ENCODE results near the gene PTPRG.

PTPRG gene

GRCh38 chr3:62323241-62323640 lies 761.9 kb downstream of the PTPRG start:
- no peaks in the 10 kb centered on the region for H3K9me3 Mint-ChIP-seq
- H3K27ac Mint-ChIP-seq, result no peak overlapping the region
- no peak overlapping the region for H3K4me3 Mint-ChIP-seq
- H3K27me3 Mint-ChIP-seq, result peaks cover 10% of the 10 kb centered on the region
- intact Hi-C loops (cut with micrococcal nuclease), result no loop called here
- peaks cover 6% of the 10 kb centered on the region for H3K36me3 Mint-ChIP-seq (ENCODE audit: low read depth)
- peaks cover 6% of the 10 kb centered on the region for H3K4me1 Mint-ChIP-seq (ENCODE audit: low read depth)

DNA sequence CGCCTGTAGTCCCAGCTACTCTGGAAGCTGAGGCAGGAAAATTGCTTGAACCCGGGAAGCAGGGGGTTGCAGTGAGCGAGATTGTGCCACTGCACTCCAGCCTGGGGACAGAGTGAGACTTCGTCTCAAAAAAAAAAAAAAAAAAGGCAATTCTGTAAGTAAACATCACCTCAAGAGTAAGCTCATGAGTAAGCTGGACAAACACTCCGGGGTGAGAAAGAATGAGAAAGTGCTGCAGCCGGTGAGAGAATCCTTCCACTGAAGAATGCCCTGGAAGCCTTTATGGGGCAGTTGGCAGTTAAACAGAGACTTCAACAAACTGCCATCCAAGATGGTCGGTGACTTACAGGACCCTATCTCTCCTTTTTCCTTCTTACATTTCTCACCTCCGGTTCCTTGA lies 764.5 kb downstream of the PTPRG start:
- Mint-ChIP-seq H3K27me3 (no peaks in the 10 kb centered on the region), H3K27ac (no peak overlapping the region), H3K4me1 (ENCODE audit: low read depth) (no peaks in the 10 kb centered on the region), H3K36me3 (ENCODE audit: low read depth) (no peaks in the 10 kb centered on the region), H3K4me3 (no peak overlapping the region), H3K9me3 (no peaks in the 10 kb centered on the region)
- intact Hi-C loops (cut with micrococcal nuclease), result no loop called here

DNA sequence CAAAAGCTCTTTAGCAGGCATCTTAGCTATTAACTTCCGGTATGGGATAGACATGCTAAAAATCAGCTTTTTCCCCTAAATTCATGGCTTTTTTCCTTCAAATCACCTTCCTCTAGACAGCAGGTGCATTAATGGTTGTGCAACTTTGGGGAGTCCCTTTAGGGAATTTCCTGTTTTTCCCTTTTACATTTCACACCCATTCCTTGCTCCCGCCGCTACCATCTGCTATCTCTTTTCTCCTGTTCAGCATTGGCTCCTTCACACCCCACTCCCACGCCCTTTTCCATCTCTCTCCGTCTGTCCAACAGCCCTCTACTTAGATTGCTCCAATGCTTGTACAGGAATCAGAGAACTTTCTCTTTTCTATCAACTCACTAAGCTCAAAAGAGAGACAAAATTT lies 768.6 kb downstream of the PTPRG start:
- no peak overlapping the region for H3K4me3 Mint-ChIP-seq
- intact Hi-C loops (cut with micrococcal nuclease), result loop anchor here (5.0 kb wide), 1 partner anchor 1487 kb away; the partner anchor contains the start of gene C3orf49
- no peaks in the 10 kb centered on the region for H3K27me3 Mint-ChIP-seq
- H3K27ac Mint-ChIP-seq, result no peak overlapping the region
- H3K9me3 Mint-ChIP-seq, result no peaks in the 10 kb centered on the region
- no peaks in the 10 kb centered on the region for H3K36me3 Mint-ChIP-seq (ENCODE audit: low read depth)
- H3K4me1 Mint-ChIP-seq (ENCODE audit: low read depth), result no peaks in the 10 kb centered on the region

DNA sequence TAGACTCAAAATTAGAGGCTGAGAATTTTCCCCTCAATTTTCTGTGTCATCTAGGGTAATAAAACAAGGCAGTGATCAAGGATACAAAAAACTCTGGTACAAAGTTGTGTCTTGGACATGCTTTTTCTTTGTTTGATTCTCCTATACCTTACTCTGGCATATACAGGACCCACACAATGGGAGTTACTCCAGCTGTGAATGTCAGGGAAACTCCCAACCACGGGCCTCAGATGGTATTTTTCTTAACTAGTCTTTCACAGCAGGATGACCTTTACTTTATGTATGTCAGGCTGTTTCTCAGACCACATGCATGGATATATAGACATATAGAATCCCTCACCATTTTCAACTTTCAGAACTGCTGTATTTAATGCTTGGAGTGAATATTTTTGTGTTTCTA lies 770.6 kb downstream of the PTPRG start:
- Mint-ChIP-seq H3K4me1 (ENCODE audit: low read depth) (no peaks in the 10 kb centered on the region), H3K27me3 (no peaks in the 10 kb centered on the region), H3K36me3 (ENCODE audit: low read depth) (no peaks in the 10 kb centered on the region), H3K27ac (no peak overlapping the region), H3K9me3 (no peaks in the 10 kb centered on the region), H3K4me3 (no peak overlapping the region)
- intact Hi-C loops (cut with micrococcal nuclease), result loop anchor here (5.0 kb wide), 1 partner anchor 1485 kb away; the partner anchor contains the start of gene C3orf49

DNA sequence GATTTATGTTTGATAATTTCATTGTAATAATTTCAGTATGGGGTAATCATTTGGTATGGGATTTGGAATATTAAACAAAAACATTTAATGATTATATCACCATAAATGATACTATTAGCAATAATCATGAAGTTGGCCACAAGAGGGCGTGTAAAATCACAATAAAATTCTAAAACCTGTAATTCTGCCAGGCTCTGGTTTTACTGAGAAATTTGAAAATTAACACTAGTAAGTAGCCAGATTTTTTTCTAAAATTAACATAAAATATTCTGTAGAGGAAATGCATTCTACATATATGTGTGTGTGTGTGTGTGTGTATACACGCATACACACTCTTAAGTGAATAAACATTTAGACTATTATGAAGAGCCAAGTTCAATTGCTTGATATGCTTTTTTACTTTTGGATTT lies 771.5 kb downstream of the PTPRG start:
- no peaks in the 10 kb centered on the region for H3K4me1 Mint-ChIP-seq (ENCODE audit: low read depth)
- H3K27ac Mint-ChIP-seq, result no peak overlapping the region
- H3K4me3 Mint-ChIP-seq, result no peak overlapping the region
- H3K27me3 Mint-ChIP-seq, result no peaks in the 10 kb centered on the region
- no peaks in the 10 kb centered on the region for H3K36me3 Mint-ChIP-seq (ENCODE audit: low read depth)
- no peaks in the 10 kb centered on the region for H3K9me3 Mint-ChIP-seq
- intact Hi-C loops (cut with micrococcal nuclease), result loop anchor here (5.0 kb wide), 1 partner anchor 1484 kb away; the partner anchor contains the start of gene C3orf49

DNA sequence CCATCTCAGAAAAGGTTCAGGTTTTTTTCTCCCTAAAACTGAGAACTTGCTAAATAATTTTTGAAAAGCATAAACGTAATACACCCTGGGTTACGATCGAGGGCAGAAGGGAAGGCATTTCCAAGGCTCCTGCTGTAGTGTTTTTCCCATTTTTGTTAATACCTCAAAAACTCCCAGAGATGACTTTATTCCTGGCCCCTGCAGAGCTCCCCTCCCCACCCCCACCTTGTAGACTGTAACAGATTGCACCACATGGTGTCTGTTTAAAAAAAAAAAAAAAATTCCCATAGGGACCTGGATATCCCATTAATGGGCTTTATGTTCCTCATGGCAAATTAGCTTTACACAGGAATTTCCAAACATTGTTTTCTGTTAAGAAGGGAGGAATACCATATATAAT lies 773.8 kb downstream of the PTPRG start:
- H3K27ac Mint-ChIP-seq, result no peak overlapping the region
- H3K4me3 Mint-ChIP-seq, result no peak overlapping the region

DNA sequence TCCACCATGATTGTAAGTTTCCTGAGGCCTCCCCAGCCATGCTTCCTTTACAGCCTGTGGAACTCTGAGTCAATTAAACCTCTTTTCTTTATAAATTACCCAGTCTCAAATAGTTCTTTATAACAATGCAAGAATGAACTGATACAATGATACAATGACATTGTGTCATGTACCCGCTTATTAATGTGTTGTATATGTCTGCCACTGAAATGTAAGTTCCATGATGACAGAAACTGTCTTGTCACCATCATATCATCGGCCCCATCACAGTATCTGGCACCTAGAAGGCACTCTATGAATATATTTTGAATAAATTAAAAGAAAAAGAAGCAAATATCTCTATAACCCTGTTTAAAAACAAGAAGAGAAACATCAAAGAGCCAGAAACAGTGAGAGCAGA lies 782.4 kb downstream of the PTPRG start:
- H3K4me3 Mint-ChIP-seq, result no peak overlapping the region
- peaks cover 14% of the 10 kb centered on the region for H3K9me3 Mint-ChIP-seq
- no peaks in the 10 kb centered on the region for H3K4me1 Mint-ChIP-seq (ENCODE audit: low read depth)
- H3K27me3 Mint-ChIP-seq, result peaks cover 3% of the 10 kb centered on the region
- no peaks in the 10 kb centered on the region for H3K36me3 Mint-ChIP-seq (ENCODE audit: low read depth)
- intact Hi-C loops (cut with micrococcal nuclease), result no loop called here
- no peak overlapping the region for H3K27ac Mint-ChIP-seq

More for the DNA sequence above, 773.8 kb downstream of the PTPRG start:
- H3K4me1 Mint-ChIP-seq (ENCODE audit: low read depth), result no peaks in the 10 kb centered on the region
- H3K36me3 Mint-ChIP-seq (ENCODE audit: low read depth), result no peaks in the 10 kb centered on the region
- H3K9me3 Mint-ChIP-seq, result no peaks in the 10 kb centered on the region
- no peaks in the 10 kb centered on the region for H3K27me3 Mint-ChIP-seq
- intact Hi-C loops (cut with micrococcal nuclease), result no loop called here

Measured in dendritic cell treated with granulocyte-macrophage colony-stimulating factor and Interleukin-4, amounts not matched to agents 40 ng/mL and 50 ng/mL, for 4 days (primary cell).